Measurements from ENCODE around the gene SLC28A3. TPM values are rescaled to one million over a fixed set of nuclear protein-coding genes. Genes with fewer than 3 reads are reported as not detected.

Gene SLC28A3
- total RNA-seq, 1 experiment from 2014 or later = not detected

- no peaks in the 10 kb centered on the region for H3K4me1 ChIP-seq (ENCODE audit: insufficient read depth, low read length, poor library complexity, severe bottlenecking)
- no peak overlapping the region for H3K4me3 ChIP-seq (ENCODE audit: low read depth, low read length, poor library complexity, severe bottlenecking)
- H3K27ac ChIP-seq (ENCODE audit: low read depth, low read length, poor library complexity, severe bottlenecking) = no peak overlapping the region
- ChIA-PET POLR2A (ENCODE audit: low non-redundant PET) (no interaction called here), CTCF (no interaction called here)
- TF ChIP-seq EZH2 (IDR thresholded peaks at IDR 0.05; ENCODE audit: borderline replicate concordance, low read depth, low read length, poor library complexity, severe bottlenecking) = no peak
- TF ChIP-seq, protein P1, sequence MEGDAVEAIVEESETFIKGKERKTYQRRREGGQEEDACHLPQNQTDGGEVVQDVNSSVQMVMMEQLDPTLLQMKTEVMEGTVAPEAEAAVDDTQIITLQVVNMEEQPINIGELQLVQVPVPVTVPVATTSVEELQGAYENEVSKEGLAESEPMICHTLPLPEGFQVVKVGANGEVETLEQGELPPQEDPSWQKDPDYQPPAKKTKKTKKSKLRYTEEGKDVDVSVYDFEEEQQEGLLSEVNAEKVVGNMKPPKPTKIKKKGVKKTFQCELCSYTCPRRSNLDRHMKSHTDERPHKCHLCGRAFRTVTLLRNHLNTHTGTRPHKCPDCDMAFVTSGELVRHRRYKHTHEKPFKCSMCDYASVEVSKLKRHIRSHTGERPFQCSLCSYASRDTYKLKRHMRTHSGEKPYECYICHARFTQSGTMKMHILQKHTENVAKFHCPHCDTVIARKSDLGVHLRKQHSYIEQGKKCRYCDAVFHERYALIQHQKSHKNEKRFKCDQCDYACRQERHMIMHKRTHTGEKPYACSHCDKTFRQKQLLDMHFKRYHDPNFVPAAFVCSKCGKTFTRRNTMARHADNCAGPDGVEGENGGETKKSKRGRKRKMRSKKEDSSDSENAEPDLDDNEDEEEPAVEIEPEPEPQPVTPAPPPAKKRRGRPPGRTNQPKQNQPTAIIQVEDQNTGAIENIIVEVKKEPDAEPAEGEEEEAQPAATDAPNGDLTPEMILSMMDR (conservative IDR thresholded peaks at IDR 0.05; ENCODE audit: low read depth, low read length) = no peak
- no TSS peak for BruUV-seq (replicated peaks)
- no peaks in the 10 kb centered on the region for H3K9me3 ChIP-seq (ENCODE audit: low read depth, low read length, poor library complexity, severe bottlenecking)
- no peaks in the 10 kb centered on the region for H3K36me3 ChIP-seq (ENCODE audit: insufficient read depth, low read length, poor library complexity, severe bottlenecking)
- intact Hi-C loops (cut with micrococcal nuclease; ENCODE audit: unreplicated experiment) = loop anchor here (10.0 kb wide), 1 partner anchor 485 kb away; no protein-coding TSS in a partner anchor
- DNase-seq (ENCODE audit: low spot score) = no peak
- H3K27me3 ChIP-seq (replicated peaks; ENCODE audit: insufficient read depth, low read depth, low read length, poor library complexity) = no peaks in the 10 kb centered on the region
Observed at GRCh38 chr9:84319632-84320031, 20.9 kb downstream of the SLC28A3 start.

GRCh38 chr9:84318981-84319380 is 21.6 kb downstream of the SLC28A3 start:
- intact Hi-C loops (cut with micrococcal nuclease; ENCODE audit: unreplicated experiment) = loop anchor here (10.0 kb wide), 1 partner anchor 484 kb away; no protein-coding TSS in a partner anchor
- H3K4me1 ChIP-seq (ENCODE audit: insufficient read depth, low read length, poor library complexity, severe bottlenecking) = no peaks in the 10 kb centered on the region
- H3K27ac ChIP-seq (ENCODE audit: low read depth, low read length, poor library complexity, severe bottlenecking) = no peak overlapping the region
- POLR2A ChIA-PET (ENCODE audit: low non-redundant PET) = no interaction called here
- CTCF ChIA-PET = no interaction called here
- no peak overlapping the region for H3K4me3 ChIP-seq (ENCODE audit: low read depth, low read length, poor library complexity, severe bottlenecking)
- no peak for TF ChIP-seq EZH2 (IDR thresholded peaks at IDR 0.05; ENCODE audit: borderline replicate concordance, low read depth, low read length, poor library complexity, severe bottlenecking)
- TF ChIP-seq, protein P1 (conservative IDR thresholded peaks at IDR 0.05; ENCODE audit: low read depth, low read length) = no peak
- no peaks in the 10 kb centered on the region for H3K27me3 ChIP-seq (replicated peaks; ENCODE audit: insufficient read depth, low read depth, low read length, poor library complexity)
- DNase-seq (ENCODE audit: low spot score) = no peak
- no TSS peak for BruUV-seq (replicated peaks)
- H3K9me3 ChIP-seq (ENCODE audit: low read depth, low read length, poor library complexity, severe bottlenecking) = no peaks in the 10 kb centered on the region
- no peaks in the 10 kb centered on the region for H3K36me3 ChIP-seq (ENCODE audit: insufficient read depth, low read length, poor library complexity, severe bottlenecking)

DNA sequence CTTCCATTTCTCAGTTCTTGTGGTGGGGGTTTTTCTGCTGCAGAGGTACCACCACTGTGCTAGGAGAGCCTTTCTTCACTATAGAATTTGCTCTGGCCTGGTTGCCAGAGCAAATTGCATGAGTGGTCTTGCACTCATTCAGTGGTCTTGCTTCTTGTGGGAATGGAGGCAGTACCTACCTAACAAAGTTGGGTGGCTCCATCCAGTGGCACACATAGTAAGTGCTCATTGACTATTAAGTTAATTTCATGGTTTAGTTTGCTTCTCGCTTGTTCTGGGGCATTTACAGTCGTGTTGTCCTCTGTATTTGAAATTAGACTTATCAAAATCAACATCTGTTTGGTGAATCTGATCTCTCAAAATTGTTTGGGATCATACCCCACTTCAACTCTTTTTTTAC is 23.0 kb downstream of the SLC28A3 start:
- no peak overlapping the region for H3K27ac ChIP-seq (ENCODE audit: low read depth, low read length, poor library complexity, severe bottlenecking)
- no TSS peak for BruUV-seq (replicated peaks)
- no peaks in the 10 kb centered on the region for H3K27me3 ChIP-seq (replicated peaks; ENCODE audit: insufficient read depth, low read depth, low read length, poor library complexity)
- DNase-seq (ENCODE audit: low spot score) = no peak
- no peak overlapping the region for H3K4me3 ChIP-seq (ENCODE audit: low read depth, low read length, poor library complexity, severe bottlenecking)
- no peaks in the 10 kb centered on the region for H3K9me3 ChIP-seq (ENCODE audit: low read depth, low read length, poor library complexity, severe bottlenecking)
- no peak for TF ChIP-seq EZH2 (IDR thresholded peaks at IDR 0.05; ENCODE audit: borderline replicate concordance, low read depth, low read length, poor library complexity, severe bottlenecking)
- TF ChIP-seq, protein P1 (conservative IDR thresholded peaks at IDR 0.05; ENCODE audit: low read depth, low read length) = peak; percentile 36; the same call in 1 of the 2 replicates
- intact Hi-C loops (cut with micrococcal nuclease; ENCODE audit: unreplicated experiment) = loop anchor here (10.0 kb wide), 1 partner anchor 483 kb away; no protein-coding TSS in a partner anchor
- H3K4me1 ChIP-seq (ENCODE audit: insufficient read depth, low read length, poor library complexity, severe bottlenecking) = no peaks in the 10 kb centered on the region
- no peaks in the 10 kb centered on the region for H3K36me3 ChIP-seq (ENCODE audit: insufficient read depth, low read length, poor library complexity, severe bottlenecking)
- CTCF ChIA-PET = no interaction called here
- POLR2A ChIA-PET (ENCODE audit: low non-redundant PET) = no interaction called here
